H9 (cell line): Measurements from ENCODE around the gene LCE3B. TPM values are rescaled to one million over a fixed set of nuclear protein-coding genes. Genes with fewer than 3 reads are reported as not detected.

ENCODE experiments used
- DNase-seq: peaks from one replicate; pipeline ENCODE4 v3.0.0-alpha.2; 2017
- H2AFZ ChIP-seq: one replicate; pipeline ENCODE4 v1.6.1; 2013; ENCODE audit warnings: mild to moderate bottlenecking, low read length, control low read depth, moderate library complexity
- H2AK5ac ChIP-seq: 2 replicates; pipeline ENCODE4 v1.6.1; 2013; ENCODE audit warnings: low read length, control low read depth, mixed read lengths; ENCODE audit not compliant: insufficient read length
- H2BK120ac ChIP-seq: one replicate; pipeline ENCODE4 v1.6.1; 2013; ENCODE audit warnings: low read depth, mild to moderate bottlenecking, low read length, control low read depth, inconsistent platforms; ENCODE audit not compliant: poor library complexity, severe bottlenecking
- H2BK12ac ChIP-seq: 2 replicates; pipeline ENCODE4 v1.6.1; 2013; ENCODE audit warnings: low read length, control low read depth, mixed read lengths, low read depth; ENCODE audit not compliant: insufficient read length
- H2BK15ac ChIP-seq: 2 replicates; pipeline ENCODE4 v1.6.1; 2013; ENCODE audit warnings: low read depth, low read length, control low read depth
- H2BK20ac ChIP-seq: one replicate; pipeline ENCODE4 v1.6.1; 2013; ENCODE audit warnings: low read depth, mild to moderate bottlenecking, low read length, control low read depth, inconsistent platforms; ENCODE audit not compliant: poor library complexity, severe bottlenecking
- H2BK5ac ChIP-seq: 2 replicates; pipeline ENCODE4 v1.6.1; 2013; ENCODE audit warnings: low read length, control low read depth, mixed read lengths; ENCODE audit not compliant: insufficient read length
- H3K14ac ChIP-seq: 2 replicates; pipeline ENCODE4 v1.6.1; 2013; ENCODE audit warnings: low read length, control low read depth; ENCODE audit not compliant: insufficient read depth
- H3K18ac ChIP-seq: 2 replicates; pipeline ENCODE4 v1.6.1; 2013; ENCODE audit warnings: low read depth, mild to moderate bottlenecking, mixed read lengths, low read length, control low read depth; ENCODE audit not compliant: insufficient read length
- H3K23ac ChIP-seq: 2 replicates; pipeline ENCODE4 v1.6.1; 2013; ENCODE audit warnings: low read length, control low read depth, mixed read lengths, low read depth; ENCODE audit not compliant: insufficient read length
- H3K23me2 ChIP-seq: 2 replicates; pipeline ENCODE4 v1.6.1; 2013; ENCODE audit warnings: low read depth, mild to moderate bottlenecking, mixed read lengths, low read length, control low read depth; ENCODE audit not compliant: insufficient read length, poor library complexity, severe bottlenecking
- H3K27ac ChIP-seq: 2 replicates; pipeline ENCODE4 v1.5.1; 2013; ENCODE audit warnings: low read length, control low read depth, mixed read lengths, low read depth; ENCODE audit not compliant: insufficient read length
- H3K27me3 ChIP-seq: 2 replicates; pipeline ENCODE4 v1.6.1; 2013; ENCODE audit warnings: low read length, control low read depth, inconsistent platforms; ENCODE audit not compliant: insufficient read depth
- H3K4ac ChIP-seq: 2 replicates; pipeline ENCODE4 v1.6.1; 2013; ENCODE audit warnings: low read depth, mild to moderate bottlenecking, control low read depth, inconsistent platforms, low read length, moderate library complexity
- H3K4me1 ChIP-seq: 2 replicates; pipeline ENCODE4 v1.6.1; 2013; ENCODE audit warnings: low read length, control low read depth, inconsistent platforms; ENCODE audit not compliant: insufficient read depth
- H3K4me2 ChIP-seq: 2 replicates; pipeline ENCODE4 v1.6.1; 2013; ENCODE audit warnings: low read length, control low read depth, mixed read lengths; ENCODE audit not compliant: insufficient read length, insufficient read depth
- H3K56ac ChIP-seq: 2 replicates; pipeline ENCODE4 v1.6.1; 2013; ENCODE audit warnings: low read depth, mild to moderate bottlenecking, mixed read lengths, low read length, control low read depth; ENCODE audit not compliant: insufficient read length
- H3K79me1 ChIP-seq: 2 replicates; pipeline ENCODE4 v1.6.1; 2013; ENCODE audit warnings: low read depth, mild to moderate bottlenecking, moderate library complexity, low read length, control low read depth, inconsistent platforms; ENCODE audit not compliant: insufficient read depth, poor library complexity, severe bottlenecking
- H3K79me2 ChIP-seq: 2 replicates; pipeline ENCODE4 v1.6.1; 2013; ENCODE audit warnings: low read length, control low read depth, inconsistent platforms; ENCODE audit not compliant: insufficient read depth
- H3K9ac ChIP-seq: 2 replicates; pipeline ENCODE4 v1.6.1; 2013; ENCODE audit warnings: low read length, control low read depth, mixed read lengths; ENCODE audit not compliant: insufficient read length; ENCODE audit errors: extremely low read depth
- H3K9me3 ChIP-seq: one replicate; pipeline ENCODE4 v1.6.1; 2013; ENCODE audit warnings: low read depth, low read length, inconsistent platforms; ENCODE audit not compliant: control insufficient read depth
- H3T11ph ChIP-seq: one replicate; pipeline ENCODE4 v1.6.1; 2013; ENCODE audit warnings: mild to moderate bottlenecking, low read length, control low read depth, inconsistent platforms
- H4K20me1 ChIP-seq: one replicate; pipeline ENCODE4 v1.6.1; 2013; ENCODE audit not compliant: control insufficient read depth, insufficient read length, insufficient read depth
- H4K5ac ChIP-seq: 2 replicates; pipeline ENCODE4 v1.6.1; 2013; ENCODE audit warnings: low read depth, mild to moderate bottlenecking, mixed read lengths, low read length, control low read depth; ENCODE audit not compliant: insufficient read length
- H4K8ac ChIP-seq: replicated peaks from 2 replicates; pipeline ENCODE4 v1.6.1; 2013; ENCODE audit warnings: low read length, control low read depth, mixed read lengths, low read depth; ENCODE audit not compliant: insufficient read length
- H4K91ac ChIP-seq: 2 replicates; pipeline ENCODE4 v1.6.1; 2013; ENCODE audit warnings: low read depth, mild to moderate bottlenecking, moderate library complexity, mixed read lengths, low read length, control low read depth; ENCODE audit not compliant: insufficient read length
- H3K27ac Mint-ChIP-seq, 3 experiments: 2 replicates in 2 of 3; 3 replicates in 1 of 3; pipeline ENCODE4 v1.8.0; 2020 to 2021; ENCODE audit warnings: mixed read lengths in 3 of 3, mild to moderate bottlenecking in 1 of 3, moderate library complexity in 1 of 3
- H3K27me3 Mint-ChIP-seq: 2 replicates; pipeline ENCODE4 v1.8.0; 2021; ENCODE audit warnings: low read depth, mild to moderate bottlenecking, moderate library complexity, mixed read lengths
- H3K36me3 Mint-ChIP-seq, 3 experiments: 2 replicates in 2 of 3; 3 replicates in 1 of 3; pipeline ENCODE4 v1.8.0; 2020 to 2021; ENCODE audit warnings: low read depth in 3 of 3, mixed read lengths in 3 of 3; ENCODE audit not compliant: insufficient read depth in 1 of 3
- H3K4me1 Mint-ChIP-seq, 2 experiments: 2 replicates each; pipeline ENCODE4 v1.8.0; 2020; ENCODE audit warnings: mixed read lengths in 2 of 2
- H3K4me3 Mint-ChIP-seq, 2 experiments: 2 replicates in 1 of 2; 3 replicates in 1 of 2; pipeline ENCODE4 v1.8.0; 2020 to 2021; ENCODE audit warnings: mild to moderate bottlenecking in 2 of 2, mixed read lengths in 2 of 2, moderate library complexity in 1 of 2
- H3K9me3 Mint-ChIP-seq, 2 experiments: 2 replicates in 1 of 2; 3 replicates in 1 of 2; pipeline ENCODE4 v1.8.0; 2020; ENCODE audit warnings: mild to moderate bottlenecking in 2 of 2, mixed read lengths in 2 of 2, moderate library complexity in 1 of 2
- WGBS: extraction: QIAGEN DNeasy Blood & Tissue Kit; methylation state at CpG from one replicate; pipeline ENCODE4 v1.1.7; 2013; ENCODE audit warnings: missing lambda C conversion rate, low lambda C conversion rate, mixed read lengths; ENCODE audit not compliant: insufficient read length; ENCODE audit errors: extremely low coverage; 5-methylcytosine and 5-hydroxymethylcytosine counted together
- total RNA-seq: library from RNA; stranded (reverse); gene quantifications from 2 replicates; pipeline ENCODE4 v1.2.1, GENCODE V29; 2021
- TF ChIP-seq, protein P1 (sequence below): fragments of 200-600 bp; sonication (generic); conservative IDR thresholded peaks from 3 replicates; pipeline ENCODE4 v1.8.0; 2021; ENCODE audit warnings: antibody characterized with exemption, mild to moderate bottlenecking

LCE3B gene
- total RNA-seq, 1 experiment from 2014 or later, result not detected

- H3K23ac ChIP-seq, result no peak overlapping the region
- Mint-ChIP-seq H3K27ac (no peak overlapping the region), H3K27me3 (no peaks in the 10 kb centered on the region; the same call in none of the 2 replicates), H3K9me3 (peaks cover 91 to 94% of the 10 kb centered on the region in 2 experiments), H3K36me3 (peaks cover 0 to 21% (median 5%) of the 10 kb centered on the region in 3 experiments; a peak in 4 of 7 replicates), H3K4me3 (no peak overlapping the region), H3K4me1 (no peaks in the 10 kb centered on the region)
- no peak overlapping the region for H3K18ac ChIP-seq
- no peak overlapping the region for H3T11ph ChIP-seq
- H4K8ac ChIP-seq, result no peak overlapping the region
- no peak overlapping the region for H4K5ac ChIP-seq
- no peak overlapping the region for H2BK5ac ChIP-seq
- H3K79me1 ChIP-seq, result no peaks in the 10 kb centered on the region
- no peaks in the 10 kb centered on the region for H3K4me1 ChIP-seq
- H3K56ac ChIP-seq, result no peak overlapping the region
- no peaks in the 10 kb centered on the region for H3K27me3 ChIP-seq
- no peak overlapping the region for H3K9ac ChIP-seq
- H3K4me2 ChIP-seq, result no peak overlapping the region
- H3K27ac ChIP-seq, result no peak overlapping the region
- no peak overlapping the region for H2BK20ac ChIP-seq
- no peaks in the 10 kb centered on the region for H3K79me2 ChIP-seq
- peaks cover 81% of the 10 kb centered on the region for H3K9me3 ChIP-seq
- no peaks in the 10 kb centered on the region for H3K23me2 ChIP-seq
- no peaks in the 10 kb centered on the region for H4K20me1 ChIP-seq
- no peak overlapping the region for H2AFZ ChIP-seq
- H4K91ac ChIP-seq, result no peak overlapping the region
- H3K4ac ChIP-seq, result no peak overlapping the region
- no peak overlapping the region for H2BK12ac ChIP-seq
- no peak overlapping the region for H3K14ac ChIP-seq
- no peak for DNase-seq
- WGBS, result no CpG with 5 or more reads among the region's 4 CpGs
- H2BK120ac ChIP-seq, result no peak overlapping the region
- no peak overlapping the region for H2BK15ac ChIP-seq
- no peak overlapping the region for H2AK5ac ChIP-seq
- TF ChIP-seq, protein P1, sequence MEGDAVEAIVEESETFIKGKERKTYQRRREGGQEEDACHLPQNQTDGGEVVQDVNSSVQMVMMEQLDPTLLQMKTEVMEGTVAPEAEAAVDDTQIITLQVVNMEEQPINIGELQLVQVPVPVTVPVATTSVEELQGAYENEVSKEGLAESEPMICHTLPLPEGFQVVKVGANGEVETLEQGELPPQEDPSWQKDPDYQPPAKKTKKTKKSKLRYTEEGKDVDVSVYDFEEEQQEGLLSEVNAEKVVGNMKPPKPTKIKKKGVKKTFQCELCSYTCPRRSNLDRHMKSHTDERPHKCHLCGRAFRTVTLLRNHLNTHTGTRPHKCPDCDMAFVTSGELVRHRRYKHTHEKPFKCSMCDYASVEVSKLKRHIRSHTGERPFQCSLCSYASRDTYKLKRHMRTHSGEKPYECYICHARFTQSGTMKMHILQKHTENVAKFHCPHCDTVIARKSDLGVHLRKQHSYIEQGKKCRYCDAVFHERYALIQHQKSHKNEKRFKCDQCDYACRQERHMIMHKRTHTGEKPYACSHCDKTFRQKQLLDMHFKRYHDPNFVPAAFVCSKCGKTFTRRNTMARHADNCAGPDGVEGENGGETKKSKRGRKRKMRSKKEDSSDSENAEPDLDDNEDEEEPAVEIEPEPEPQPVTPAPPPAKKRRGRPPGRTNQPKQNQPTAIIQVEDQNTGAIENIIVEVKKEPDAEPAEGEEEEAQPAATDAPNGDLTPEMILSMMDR, result no peak
These were observed 44.1 kb downstream of the LCE3B start for GRCh38 chr1:152657677-152658076.
